Neural cell (in vitro differentiated cells): Measurements from ENCODE around the gene ZNF22. TPM values are rescaled to one million over a fixed set of nuclear protein-coding genes. Genes with fewer than 3 reads are reported as not detected.

Source experiments
- H2AFZ ChIP-seq: fragments of 200-600, 300-800 bp; sonication (generic), shearing (Covaris generic); 2 replicates; pipeline ENCODE4 v1.6.0; 2014; ENCODE audit warnings: low read depth, mild to moderate bottlenecking, antibody characterized with exemption, low read length, moderate library complexity
- H3F3A ChIP-seq: fragments of 200-600 bp; shearing (Covaris generic); 2 replicates; pipeline ENCODE4 v1.6.1; 2016; ENCODE audit warnings: mild to moderate bottlenecking, moderate library complexity, mixed read lengths, antibody characterized with exemption, low read length; ENCODE audit not compliant: insufficient read depth, poor library complexity, severe bottlenecking
- H3K27ac ChIP-seq: fragments of 200-600, 300-800 bp; sonication (generic), shearing (Covaris generic); 2 replicates; pipeline ENCODE4 v1.5.1; 2014; ENCODE audit warnings: mild to moderate bottlenecking, low read length, moderate library complexity
- H3K27me3 ChIP-seq: fragments of 300-800, 200-600 bp; sonication (generic), shearing (Covaris generic); 2 replicates; pipeline ENCODE4 v1.6.0; 2014; ENCODE audit warnings: mild to moderate bottlenecking, low read depth, low read length, moderate library complexity; ENCODE audit not compliant: insufficient read depth
- H3K36me3 ChIP-seq: fragments of 300-800, 200-600 bp; sonication (generic), shearing (Covaris generic); 2 replicates; pipeline ENCODE4 v1.5.1; 2014; ENCODE audit warnings: mild to moderate bottlenecking, antibody characterized with exemption, low read length, moderate library complexity; ENCODE audit not compliant: insufficient read depth
- H3K4me2 ChIP-seq: fragments of 300-800, 200-600 bp; sonication (generic), shearing (Covaris generic); 2 replicates; pipeline ENCODE4 v1.6.0; 2014; ENCODE audit warnings: mild to moderate bottlenecking, low read length
- H3K4me3 ChIP-seq: fragments of 300-800, 200-600 bp; sonication (generic), shearing (Covaris generic); 2 replicates; pipeline ENCODE4 v1.5.1; 2014; ENCODE audit warnings: mild to moderate bottlenecking, low read length, moderate library complexity
- H3K79me2 ChIP-seq: fragments of 200-600 bp; shearing (Covaris generic); replicated peaks from 2 replicates; pipeline ENCODE4 v1.6.0; 2014; ENCODE audit warnings: mild to moderate bottlenecking, low read length, moderate library complexity; ENCODE audit not compliant: insufficient read depth
- H3K9ac ChIP-seq: fragments of 300-800, 200-600 bp; sonication (generic), shearing (Covaris generic); 2 replicates; pipeline ENCODE4 v1.6.1; 2016; ENCODE audit warnings: mild to moderate bottlenecking, low read length, mixed read lengths
- H3K9me2 ChIP-seq: fragments of 200-600 bp; shearing (Covaris generic); 2 replicates; pipeline ENCODE4 v1.6.1; 2016; ENCODE audit warnings: mild to moderate bottlenecking, low read length, mixed read lengths; ENCODE audit not compliant: insufficient read depth
- H3K9me3 ChIP-seq: fragments of 200-600, 300-800 bp; sonication (generic), shearing (Covaris generic); 2 replicates; pipeline ENCODE4 v1.6.1; 2016; ENCODE audit warnings: mild to moderate bottlenecking, mixed run types, low read length, moderate library complexity, mixed read lengths
- H4K20me1 ChIP-seq: fragments of 200-600 bp; shearing (Covaris generic); 2 replicates; pipeline ENCODE4 v1.6.1; 2016; ENCODE audit warnings: mild to moderate bottlenecking, mixed run types; ENCODE audit not compliant: insufficient read depth
- CTCF ChIP-seq: fragments of 450-650 bp; IDR thresholded peaks from 2 replicates; pipeline ENCODE4 v1.5.1; 2014; ENCODE audit warnings: antibody characterized with exemption, mild to moderate bottlenecking, moderate library complexity; ENCODE audit not compliant: poor library complexity, severe bottlenecking
- EP300 ChIP-seq: fragments of 450-650 bp; conservative IDR thresholded peaks from 2 replicates; pipeline ENCODE4 v1.6.1; 2014; ENCODE audit warnings: antibody characterized with exemption, mild to moderate bottlenecking, moderate library complexity; ENCODE audit not compliant: poor library complexity, severe bottlenecking
- EZH2 ChIP-seq: fragments of 200-600, 300-800 bp; shearing (Covaris generic), sonication (generic); IDR thresholded peaks from 2 replicates; pipeline ENCODE4 v1.6.1; 2014; ENCODE audit warnings: antibody characterized with exemption, low read length, borderline replicate concordance, mild to moderate bottlenecking; ENCODE audit not compliant: insufficient read depth, poor library complexity, severe bottlenecking
- MXI1 ChIP-seq: fragments of 450-650 bp; conservative IDR thresholded peaks from 2 replicates; pipeline ENCODE4 v1.6.1; 2014; ENCODE audit warnings: antibody characterized with exemption, mild to moderate bottlenecking; ENCODE audit not compliant: poor library complexity, severe bottlenecking
- POLR2AphosphoS5 ChIP-seq: IDR thresholded peaks from 2 replicates; pipeline ENCODE4 v1.6.1; 2012
- RAD21 ChIP-seq: fragments of 450-650 bp; conservative IDR thresholded peaks from 2 replicates; pipeline ENCODE4 v1.6.1; 2014; ENCODE audit warnings: antibody characterized with exemption, mild to moderate bottlenecking, moderate library complexity
- REST ChIP-seq: IDR thresholded peaks from 2 replicates; pipeline ENCODE4 v1.6.1; 2012; ENCODE audit warnings: borderline replicate concordance
- SMC3 ChIP-seq: fragments of 450-650 bp; conservative IDR thresholded peaks from 2 replicates; pipeline ENCODE4 v1.6.1; 2014; ENCODE audit warnings: antibody characterized with exemption, mild to moderate bottlenecking, moderate library complexity; ENCODE audit not compliant: poor library complexity
- TAF1 ChIP-seq: IDR thresholded peaks from 2 replicates; pipeline ENCODE4 v1.6.1; 2012; ENCODE audit warnings: low read depth
- polyA plus RNA-seq: library from polyadenylated mRNA; depleted of rRNA; stranded (reverse); fragments of >200 nt; gene quantifications from 2 replicates; pipeline ENCODE4 v1.2.3, GENCODE V29; 2014

Gene ZNF22
- polyA plus RNA-seq, 1 donor from 2014 or later: 32.9 TPM

- no peaks in the 10 kb centered on the region for H3K27me3 ChIP-seq
- no peaks in the 10 kb centered on the region for H3K9me2 ChIP-seq
- H2AFZ ChIP-seq: no peak overlapping the region
- no peaks in the 10 kb centered on the region for H4K20me1 ChIP-seq
- H3K36me3 ChIP-seq: no peaks in the 10 kb centered on the region
- no peaks in the 10 kb centered on the region for H3K79me2 ChIP-seq
- H3K27ac ChIP-seq: no peak overlapping the region
- no peak overlapping the region for H3K4me2 ChIP-seq
- H3K9me3 ChIP-seq: no peaks in the 10 kb centered on the region
- TF ChIP-seq POLR2AphosphoS5 (no peak), MXI1 (no peak)
- H3K9ac ChIP-seq: no peak overlapping the region
- H3K4me3 ChIP-seq: no peak overlapping the region
- H3F3A ChIP-seq: no peaks in the 10 kb centered on the region
Observed at GRCh38 chr10:44972874-44973306, 27.8 kb upstream of the ZNF22 start.

- H3K9me2 ChIP-seq: no peaks in the 10 kb centered on the region
- no peaks in the 10 kb centered on the region for H3K27me3 ChIP-seq
- no peaks in the 10 kb centered on the region for H3K36me3 ChIP-seq
- no peaks in the 10 kb centered on the region for H3K9me3 ChIP-seq
- H3K9ac ChIP-seq: no peak overlapping the region
- no peak overlapping the region for H2AFZ ChIP-seq
- H4K20me1 ChIP-seq: no peaks in the 10 kb centered on the region
- H3K4me2 ChIP-seq: no peak overlapping the region
- TF ChIP-seq POLR2AphosphoS5 (no peak), EZH2 (no peak), RAD21 (no peak), REST (no peak), MXI1 (no peak), EP300 (no peak), SMC3 (no peak), CTCF (no peak), TAF1 (no peak)
- H3K4me3 ChIP-seq: no peak overlapping the region
- no peak overlapping the region for H3K27ac ChIP-seq
- no peaks in the 10 kb centered on the region for H3K79me2 ChIP-seq
- H3F3A ChIP-seq: no peaks in the 10 kb centered on the region
Observed at GRCh38 chr10:44973323-44974081, 27.2 kb upstream of the ZNF22 start.
